Measurements from ENCODE around the gene ADRA1B. TPM values are rescaled to one million over a fixed set of nuclear protein-coding genes. Genes with fewer than 3 reads are reported as not detected.

ADRA1B gene
- total and polyA plus RNA-seq, 2 donors (not counting 3 experiments of a cell fraction or from before 2014, with no cell fraction given): 0.77 TPM; not detected in 1

DNA sequence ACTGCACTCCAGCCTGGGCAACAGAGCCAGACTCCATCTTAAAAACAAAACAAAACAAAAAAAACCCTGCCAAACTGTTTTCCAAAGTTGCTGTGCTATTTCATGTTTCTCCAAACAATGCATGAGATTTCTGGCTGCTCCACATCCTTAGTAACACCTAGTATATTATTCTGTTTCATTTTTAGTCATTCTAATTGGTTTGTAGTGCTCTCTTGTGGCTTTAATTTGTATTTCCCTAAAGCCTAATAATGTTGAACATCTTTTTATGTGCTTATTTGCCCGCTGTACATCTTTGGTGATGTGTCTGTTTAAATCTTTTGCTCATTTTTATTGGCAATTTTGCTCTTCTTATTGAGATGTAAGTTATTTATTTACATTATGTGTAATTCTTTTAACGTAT, 74.2 kb downstream of the ADRA1B start:
- H3K36me3 ChIP-seq (ENCODE audit: control insufficient read depth in 2 of 2, extremely low read depth in 1 of 2, insufficient read depth in 2 of 2, low read length in 2 of 2): no peaks in the 10 kb centered on the region
- dilution Hi-C loops (cut with MboI; ENCODE audit: extremely low pct_ligation_motif_present, low sequenced_read_pairs): no loop called here
- H3K4me3 ChIP-seq (replicated peaks in 1 of 3; ENCODE audit: insufficient read depth in 1 of 3, low read depth in 1 of 3, low read length in 3 of 3): no peak overlapping the region
- H3K27me3 ChIP-seq (ENCODE audit: control insufficient read depth in 2 of 2, insufficient read depth in 2 of 2, low read length in 2 of 2): peaks cover 30 to 36% of the 10 kb centered on the region in 2 experiments
- no TSS peak for BruUV-seq (replicated peaks)
- no peak overlapping the region for H3K9ac ChIP-seq (replicated peaks; ENCODE audit: extremely low read depth, insufficient read depth, low read length)
- ChIA-PET POLR2A (no interaction called here), CTCF (no interaction called here)
- H3K9me3 ChIP-seq (replicated peaks; ENCODE audit: control insufficient read depth, insufficient read depth, low read length): no peaks in the 10 kb centered on the region
- H3K27ac ChIP-seq (ENCODE audit: insufficient read depth, low read depth, low read length): no peak overlapping the region
- H2AFZ ChIP-seq (ENCODE audit: low read depth, low read length): no peak overlapping the region
- intact Hi-C loops (cut with micrococcal nuclease): no loop called here
- no peaks in the 10 kb centered on the region for H3K79me2 ChIP-seq (ENCODE audit: control insufficient read depth, insufficient read depth, low read length)
- DNase-seq (ENCODE audit: low read depth, low spot score) (no peak), FAIRE-seq (no peak)
- H3K9me1 ChIP-seq (replicated peaks; ENCODE audit: control insufficient read depth, extremely low read depth, insufficient read depth, low read length): no peaks in the 10 kb centered on the region
- no peak overlapping the region for H3K4me2 ChIP-seq (ENCODE audit: insufficient read depth, low read length)
- H3K4me1 ChIP-seq (ENCODE audit: control insufficient read depth, extremely low read depth, insufficient read depth, low read length): peaks cover 2% of the 10 kb centered on the region
- TF ChIP-seq GATA2 (IDR thresholded peaks at IDR 0.05; ENCODE audit: insufficient read depth, insufficient read length, low read depth, low read length) (no peak), JUN (IDR thresholded peaks at IDR 0.05; ENCODE audit: borderline replicate concordance, insufficient read depth, insufficient read length, low read depth) (no peak)
- H4K20me1 ChIP-seq (replicated peaks; ENCODE audit: control insufficient read depth, extremely low read depth, insufficient read depth, low read length): no peaks in the 10 kb centered on the region

DNA sequence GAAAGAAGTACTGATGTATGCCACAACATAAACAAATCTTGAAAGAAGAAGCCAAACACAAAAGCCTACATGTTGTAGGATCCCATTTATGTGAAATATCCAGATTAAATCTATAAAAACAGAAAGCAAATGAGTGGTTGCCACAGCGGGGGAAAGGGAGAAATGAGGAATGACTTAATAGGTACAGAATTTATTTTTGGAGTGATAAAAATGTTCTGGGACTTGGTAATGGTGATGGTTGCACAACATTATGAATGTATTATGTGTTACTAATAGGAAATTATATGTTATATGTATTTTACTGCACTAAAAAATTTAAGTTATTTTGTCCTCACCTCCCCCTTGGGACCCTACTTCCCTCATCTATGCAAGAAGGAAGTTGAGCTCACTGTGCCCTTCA, 76.3 kb downstream of the ADRA1B start:
- POLR2A ChIA-PET: no interaction called here
- TF ChIP-seq POLR2AphosphoS5 (IDR thresholded peaks at IDR 0.05; ENCODE audit: insufficient read depth, low read depth, low read length): no peak
- TF ChIP-seq, protein P1, sequence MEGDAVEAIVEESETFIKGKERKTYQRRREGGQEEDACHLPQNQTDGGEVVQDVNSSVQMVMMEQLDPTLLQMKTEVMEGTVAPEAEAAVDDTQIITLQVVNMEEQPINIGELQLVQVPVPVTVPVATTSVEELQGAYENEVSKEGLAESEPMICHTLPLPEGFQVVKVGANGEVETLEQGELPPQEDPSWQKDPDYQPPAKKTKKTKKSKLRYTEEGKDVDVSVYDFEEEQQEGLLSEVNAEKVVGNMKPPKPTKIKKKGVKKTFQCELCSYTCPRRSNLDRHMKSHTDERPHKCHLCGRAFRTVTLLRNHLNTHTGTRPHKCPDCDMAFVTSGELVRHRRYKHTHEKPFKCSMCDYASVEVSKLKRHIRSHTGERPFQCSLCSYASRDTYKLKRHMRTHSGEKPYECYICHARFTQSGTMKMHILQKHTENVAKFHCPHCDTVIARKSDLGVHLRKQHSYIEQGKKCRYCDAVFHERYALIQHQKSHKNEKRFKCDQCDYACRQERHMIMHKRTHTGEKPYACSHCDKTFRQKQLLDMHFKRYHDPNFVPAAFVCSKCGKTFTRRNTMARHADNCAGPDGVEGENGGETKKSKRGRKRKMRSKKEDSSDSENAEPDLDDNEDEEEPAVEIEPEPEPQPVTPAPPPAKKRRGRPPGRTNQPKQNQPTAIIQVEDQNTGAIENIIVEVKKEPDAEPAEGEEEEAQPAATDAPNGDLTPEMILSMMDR (IDR thresholded peaks at IDR 0.05; ENCODE audit: extremely low read depth in 1 of 2, insufficient read depth in 1 of 2, low read depth in 1 of 2, low read length in 2 of 2): no peak
- no peak for TF ChIP-seq JUN (IDR thresholded peaks at IDR 0.05; ENCODE audit: borderline replicate concordance, insufficient read depth, insufficient read length, low read depth)
- TF ChIP-seq POLR2A (IDR thresholded peaks at IDR 0.05; ENCODE audit: low read depth, low read length): no peak
- TF ChIP-seq, protein P2, sequence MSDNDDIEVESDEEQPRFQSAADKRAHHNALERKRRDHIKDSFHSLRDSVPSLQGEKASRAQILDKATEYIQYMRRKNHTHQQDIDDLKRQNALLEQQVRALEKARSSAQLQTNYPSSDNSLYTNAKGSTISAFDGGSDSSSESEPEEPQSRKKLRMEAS (IDR thresholded peaks at IDR 0.05; ENCODE audit: insufficient read depth, insufficient read length): no peak
- TF ChIP-seq GATA2 (IDR thresholded peaks at IDR 0.05; ENCODE audit: insufficient read depth, insufficient read length, low read depth, low read length): no peak
- no peak for TF ChIP-seq FOS (IDR thresholded peaks at IDR 0.05; ENCODE audit: borderline replicate concordance, insufficient read depth, low read length)
- no peak for TF ChIP-seq EZH2 (IDR thresholded peaks at IDR 0.05; ENCODE audit: borderline replicate concordance, low read depth, low read length, severe bottlenecking)
- no peak for TF ChIP-seq MYC (IDR thresholded peaks at IDR 0.05; ENCODE audit: low read depth, low read length)
- no peak overlapping the region for H3K27ac ChIP-seq (ENCODE audit: insufficient read depth, low read depth, low read length)
- no peaks in the 10 kb centered on the region for H4K20me1 ChIP-seq (replicated peaks; ENCODE audit: control insufficient read depth, extremely low read depth, insufficient read depth, low read length)
- H3K79me2 ChIP-seq (ENCODE audit: control insufficient read depth, insufficient read depth, low read length): no peaks in the 10 kb centered on the region
- no peaks in the 10 kb centered on the region for H3K9me3 ChIP-seq (replicated peaks; ENCODE audit: control insufficient read depth, insufficient read depth, low read length)
- no peak for DNase-seq (ENCODE audit: low read depth, low spot score)
- FAIRE-seq: no peak
- H3K4me3 ChIP-seq (replicated peaks in 1 of 3; ENCODE audit: insufficient read depth in 1 of 3, low read depth in 1 of 3, low read length in 3 of 3): no peak overlapping the region
- H3K4me1 ChIP-seq (ENCODE audit: control insufficient read depth, extremely low read depth, insufficient read depth, low read length): no peaks in the 10 kb centered on the region
- dilution Hi-C loops (cut with MboI; ENCODE audit: extremely low pct_ligation_motif_present, low sequenced_read_pairs) (no loop called here), intact Hi-C loops (cut with micrococcal nuclease) (no loop called here)
- no peak overlapping the region for H3K9ac ChIP-seq (replicated peaks; ENCODE audit: extremely low read depth, insufficient read depth, low read length)
- no TSS peak for BruUV-seq (replicated peaks)
- no peak overlapping the region for H3K4me2 ChIP-seq (ENCODE audit: insufficient read depth, low read length)
- H3K9me1 ChIP-seq (replicated peaks; ENCODE audit: control insufficient read depth, extremely low read depth, insufficient read depth, low read length): no peaks in the 10 kb centered on the region
- H3K36me3 ChIP-seq (ENCODE audit: control insufficient read depth in 2 of 2, extremely low read depth in 1 of 2, insufficient read depth in 2 of 2, low read length in 2 of 2): no peaks in the 10 kb centered on the region
- H3K27me3 ChIP-seq (ENCODE audit: control insufficient read depth in 2 of 2, insufficient read depth in 2 of 2, low read length in 2 of 2): peaks cover 11 to 20% of the 10 kb centered on the region in 2 experiments
- H2AFZ ChIP-seq (ENCODE audit: low read depth, low read length): no peak overlapping the region
- CTCF ChIA-PET: interaction anchor here (1.1 to 1.5 kb wide), 2 partner anchors 10 to 836 kb away, joined by 3 to 6 read pairs; no protein-coding TSS in a partner anchor
